Neural progenitor cell (in vitro differentiated cells): ENCODE measurements around the gene MISP3. TPM values are rescaled to one million over a fixed set of nuclear protein-coding genes. Genes with fewer than 3 reads are reported as not detected.
A peak's percentile ranks its signal among the peaks of the same experiment; 100 is the strongest.

Experiments
- DNase-seq: peaks from one replicate; pipeline ENCODE4 v3.0.0-alpha.2; 2016; ENCODE audit warnings: low spot score
- H2AFZ ChIP-seq: fragments of 200-600 bp; sonication (generic); replicated peaks from 2 replicates; pipeline ENCODE4 v1.6.1; 2016; ENCODE audit warnings: antibody characterized with exemption
- H3F3A ChIP-seq: fragments of 200-600 bp; sonication (generic); 2 replicates; pipeline ENCODE4 v1.6.1; 2016; ENCODE audit warnings: antibody characterized with exemption, low read depth
- H3K27ac ChIP-seq: fragments of 200-600 bp; sonication (generic); 2 replicates; pipeline ENCODE4 v1.5.1; 2016; ENCODE audit warnings: mild to moderate bottlenecking
- H3K27me3 ChIP-seq: fragments of 200-600 bp; sonication (generic); 2 replicates; pipeline ENCODE4 v1.6.1; 2016; ENCODE audit warnings: mild to moderate bottlenecking, moderate library complexity
- H3K36me3 ChIP-seq: fragments of 200-600 bp; sonication (generic); 2 replicates; pipeline ENCODE4 v1.5.1; 2016
- H3K4me1 ChIP-seq: fragments of 200-600 bp; sonication (generic); 2 replicates; pipeline ENCODE4 v1.6.1; 2016; ENCODE audit warnings: mixed run types
- H3K4me2 ChIP-seq: fragments of 200-600 bp; sonication (generic); 2 replicates; pipeline ENCODE4 v1.6.1; 2016
- H3K4me3 ChIP-seq: fragments of 200-600 bp; sonication (generic); 2 replicates; pipeline ENCODE4 v1.5.1; 2016
- H3K79me2 ChIP-seq: fragments of 200-600 bp; sonication (generic); 2 replicates; pipeline ENCODE4 v1.6.1; 2016; ENCODE audit warnings: low read depth
- H3K9ac ChIP-seq: fragments of 200-600 bp; sonication (generic); 2 replicates; pipeline ENCODE4 v1.6.1; 2016
- H3K9me3 ChIP-seq: fragments of 200-600 bp; sonication (generic); 2 replicates; pipeline ENCODE4 v1.5.1; 2016; ENCODE audit warnings: low read depth
- H4K20me1 ChIP-seq: fragments of 200-600 bp; sonication (generic); 2 replicates; pipeline ENCODE4 v1.6.1; 2016; ENCODE audit warnings: low read depth
- H3K27ac Mint-ChIP-seq: 3 replicates; pipeline ENCODE4 v1.8.0; 2021; ENCODE audit warnings: mixed read lengths
- H3K27me3 Mint-ChIP-seq: 2 replicates; pipeline ENCODE4 v1.8.0; 2022; ENCODE audit warnings: low read depth, mild to moderate bottlenecking, inconsistent platforms, moderate library complexity, mixed read lengths; ENCODE audit not compliant: insufficient read depth
- H3K36me3 Mint-ChIP-seq: 3 replicates; pipeline ENCODE4 v1.8.0; 2021; ENCODE audit warnings: mixed read lengths
- H3K4me1 Mint-ChIP-seq: 3 replicates; pipeline ENCODE4 v1.8.0; 2021; ENCODE audit warnings: mixed read lengths
- H3K4me3 Mint-ChIP-seq: 3 replicates; pipeline ENCODE4 v1.8.0; 2021; ENCODE audit warnings: mild to moderate bottlenecking, moderate library complexity, mixed read lengths
- H3K9me3 Mint-ChIP-seq: 3 replicates; pipeline ENCODE4 v1.8.0; 2020; ENCODE audit warnings: mixed read lengths
- EZH2 ChIP-seq: fragments of 200-600 bp; sonication (generic); IDR thresholded peaks from 2 replicates; pipeline ENCODE4 v1.6.1; 2017; ENCODE audit warnings: antibody characterized with exemption, mild to moderate bottlenecking, moderate library complexity
- EZH2phosphoT487 ChIP-seq: fragments of 200-600 bp; sonication (generic); IDR thresholded peaks from 2 replicates; pipeline ENCODE4 v1.6.1; 2017; ENCODE audit warnings: antibody characterized with exemption
- total RNA-seq: library from RNA; depleted of rRNA; stranded (reverse); fragments of >200 nt; gene quantifications from 2 replicates; pipeline ENCODE4 v1.2.3, GENCODE V29; 2015; ENCODE audit warnings: low replicate concordance
- TF ChIP-seq, protein P1 (sequence below): fragments of 200-600 bp; sonication (generic); IDR thresholded peaks from 2 replicates; pipeline ENCODE4 v1.5.1; 2017; ENCODE audit warnings: antibody characterized with exemption, mild to moderate bottlenecking

MISP3 gene
- total RNA-seq, 1 donor from 2014 or later: not detected

DNA sequence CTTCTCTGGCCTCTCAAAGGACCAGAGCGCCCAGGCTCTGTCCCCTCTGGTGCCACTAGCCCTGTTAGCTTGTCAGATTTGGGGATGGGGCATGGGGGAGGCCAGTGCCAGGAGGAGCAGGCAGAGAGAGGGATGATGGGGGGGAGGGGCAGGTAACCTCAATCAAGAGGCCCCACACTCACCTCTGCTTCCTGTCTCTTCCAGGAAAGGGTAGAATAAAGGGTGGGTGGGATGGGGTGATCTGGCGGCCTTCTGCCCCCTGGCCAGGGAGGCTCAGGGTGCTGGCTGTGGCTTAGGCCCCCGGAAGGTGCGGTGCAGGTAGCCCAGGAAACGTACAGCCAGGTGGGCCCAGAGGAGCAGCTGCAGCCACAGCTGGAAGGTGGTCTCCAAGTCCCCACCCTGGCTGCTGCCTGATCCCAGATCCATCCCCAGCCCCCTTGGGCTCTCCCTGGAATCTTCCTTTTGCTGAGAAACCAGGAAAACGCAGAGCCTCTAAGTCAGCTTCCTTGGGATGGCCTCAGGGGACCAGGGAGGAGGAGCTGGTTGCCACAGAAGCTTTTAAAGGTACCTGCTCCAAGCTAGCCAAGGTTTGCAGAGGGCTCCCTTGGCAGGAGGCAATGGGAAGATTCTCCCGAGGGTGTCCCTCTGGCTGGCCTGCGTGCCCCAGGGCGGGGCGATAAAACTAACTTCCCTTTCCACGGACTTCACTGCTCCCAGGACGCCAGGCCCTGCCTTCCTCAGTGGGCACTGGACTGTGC lies 39.6 kb downstream of the MISP3 start:
- Histone ChIP-seq H3K4me1 (peaks cover 26% of the 10 kb centered on the region), H3K4me2 (peak overlapping the region; percentile 35), H3K27ac (no peak overlapping the region), H3K36me3 (no peaks in the 10 kb centered on the region), H3K79me2 (peaks cover 19% of the 10 kb centered on the region), H2AFZ (no peak overlapping the region), H3K27me3 (no peaks in the 10 kb centered on the region), H3F3A (peaks cover 9% of the 10 kb centered on the region), H3K9me3 (no peaks in the 10 kb centered on the region), H3K4me3 (no peak overlapping the region), H4K20me1 (peaks cover 64% of the 10 kb centered on the region), H3K9ac (no peak overlapping the region)
- no peaks in the 10 kb centered on the region for H3K9me3 Mint-ChIP-seq
- no peaks in the 10 kb centered on the region for H3K36me3 Mint-ChIP-seq
- peak overlapping the region; percentile 64 for H3K4me3 Mint-ChIP-seq
- no peak for DNase-seq
- peak overlapping the region; percentile 79 for H3K27ac Mint-ChIP-seq
- H3K4me1 Mint-ChIP-seq: peaks cover 32% of the 10 kb centered on the region
- peaks cover 7% of the 10 kb centered on the region for H3K27me3 Mint-ChIP-seq
- TF ChIP-seq, protein P1, sequence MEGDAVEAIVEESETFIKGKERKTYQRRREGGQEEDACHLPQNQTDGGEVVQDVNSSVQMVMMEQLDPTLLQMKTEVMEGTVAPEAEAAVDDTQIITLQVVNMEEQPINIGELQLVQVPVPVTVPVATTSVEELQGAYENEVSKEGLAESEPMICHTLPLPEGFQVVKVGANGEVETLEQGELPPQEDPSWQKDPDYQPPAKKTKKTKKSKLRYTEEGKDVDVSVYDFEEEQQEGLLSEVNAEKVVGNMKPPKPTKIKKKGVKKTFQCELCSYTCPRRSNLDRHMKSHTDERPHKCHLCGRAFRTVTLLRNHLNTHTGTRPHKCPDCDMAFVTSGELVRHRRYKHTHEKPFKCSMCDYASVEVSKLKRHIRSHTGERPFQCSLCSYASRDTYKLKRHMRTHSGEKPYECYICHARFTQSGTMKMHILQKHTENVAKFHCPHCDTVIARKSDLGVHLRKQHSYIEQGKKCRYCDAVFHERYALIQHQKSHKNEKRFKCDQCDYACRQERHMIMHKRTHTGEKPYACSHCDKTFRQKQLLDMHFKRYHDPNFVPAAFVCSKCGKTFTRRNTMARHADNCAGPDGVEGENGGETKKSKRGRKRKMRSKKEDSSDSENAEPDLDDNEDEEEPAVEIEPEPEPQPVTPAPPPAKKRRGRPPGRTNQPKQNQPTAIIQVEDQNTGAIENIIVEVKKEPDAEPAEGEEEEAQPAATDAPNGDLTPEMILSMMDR: no peak
- no peak for TF ChIP-seq EZH2
- TF ChIP-seq EZH2phosphoT487: no peak

DNA sequence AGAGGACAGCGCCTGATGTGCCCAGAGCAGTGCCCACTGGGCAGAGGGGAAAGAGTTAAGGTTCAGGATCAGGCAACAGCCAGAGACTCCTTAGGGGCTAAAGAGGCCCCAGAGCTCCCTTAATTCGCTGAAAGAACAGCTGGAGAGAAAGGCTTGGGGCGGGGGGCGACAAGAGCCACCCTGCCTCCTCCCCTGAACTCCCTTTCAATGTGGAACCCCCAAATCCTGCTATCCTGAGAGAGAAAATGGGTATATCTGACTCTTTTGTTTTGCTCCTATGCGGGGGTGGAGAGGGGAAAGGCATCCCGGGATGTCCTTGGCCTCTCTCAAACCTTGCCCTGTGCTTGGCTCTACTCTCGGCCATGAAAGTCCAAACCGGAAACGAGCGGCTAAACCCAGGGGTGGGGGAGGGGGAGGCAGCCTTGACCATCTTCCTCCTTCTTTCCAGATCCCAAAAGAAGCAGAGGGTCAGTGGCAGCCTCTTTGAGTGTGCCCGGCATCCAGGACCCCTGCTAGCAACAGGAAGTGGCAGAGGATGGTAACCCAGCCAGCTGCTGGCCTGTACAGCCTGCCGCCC lies 40.3 kb downstream of the MISP3 start:
- TF ChIP-seq EZH2 (no peak), EZH2phosphoT487 (no peak)
- TF ChIP-seq, protein P1: no peak
- Histone ChIP-seq H3K27ac (no peak overlapping the region), H3K4me2 (peak overlapping the region; percentile 35), H3K36me3 (no peaks in the 10 kb centered on the region), H4K20me1 (peaks cover 62% of the 10 kb centered on the region), H3K9ac (no peak overlapping the region), H3K27me3 (no peaks in the 10 kb centered on the region), H3K4me3 (no peak overlapping the region), H3K79me2 (peaks cover 20% of the 10 kb centered on the region), H3F3A (peaks cover 9% of the 10 kb centered on the region), H2AFZ (no peak overlapping the region), H3K9me3 (no peaks in the 10 kb centered on the region), H3K4me1 (peaks cover 26% of the 10 kb centered on the region)
- Mint-ChIP-seq H3K4me1 (peaks cover 32% of the 10 kb centered on the region), H3K4me3 (peak overlapping the region; percentile 64), H3K27ac (peak overlapping the region; percentile 79), H3K9me3 (no peaks in the 10 kb centered on the region), H3K36me3 (no peaks in the 10 kb centered on the region), H3K27me3 (peaks cover 7% of the 10 kb centered on the region)
- no peak for DNase-seq

DNA sequence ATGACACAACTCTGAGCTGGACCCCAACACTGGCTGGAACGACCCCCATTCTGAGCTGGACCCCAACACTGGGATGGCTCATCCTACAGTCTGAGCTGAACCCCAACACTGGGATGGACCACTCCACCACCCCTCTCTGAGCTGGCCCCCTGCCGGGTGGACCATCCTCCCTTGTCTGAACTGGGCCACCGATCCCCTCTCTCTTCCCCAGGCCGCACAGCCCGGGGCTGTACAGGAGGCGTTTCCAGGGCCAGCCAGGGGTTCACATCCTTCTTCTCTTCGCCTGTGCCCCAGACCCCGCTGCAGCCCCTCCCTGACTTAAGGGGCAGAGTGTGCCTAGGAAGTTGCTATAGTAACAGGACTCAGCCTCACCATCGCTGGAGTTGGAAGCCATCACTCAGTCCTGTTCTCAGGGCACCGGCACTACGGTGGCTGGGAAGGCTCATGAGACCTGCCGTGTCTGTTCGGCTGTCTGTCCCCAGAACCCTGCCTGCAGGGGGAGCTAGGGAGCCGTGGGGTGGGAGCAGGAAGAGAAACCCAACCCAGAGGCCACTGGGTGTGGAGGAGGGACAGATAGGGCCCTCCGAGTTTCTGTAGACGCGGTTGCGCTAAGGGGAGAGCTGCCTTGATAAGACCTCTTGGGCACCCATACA lies 41.3 kb downstream of the MISP3 start:
- no peak overlapping the region for H3K4me3 Mint-ChIP-seq
- no peak for DNase-seq
- H3F3A ChIP-seq: peaks cover 16% of the 10 kb centered on the region
- peaks cover 7% of the 10 kb centered on the region for H3K27me3 Mint-ChIP-seq
- H3K36me3 ChIP-seq: no peaks in the 10 kb centered on the region
- no peaks in the 10 kb centered on the region for H3K27me3 ChIP-seq
- no peak overlapping the region for H3K4me3 ChIP-seq
- H3K9ac ChIP-seq: no peak overlapping the region
- no peak overlapping the region for H2AFZ ChIP-seq
- H3K79me2 ChIP-seq: peaks cover 20% of the 10 kb centered on the region
- H3K36me3 Mint-ChIP-seq: no peaks in the 10 kb centered on the region
- peaks cover 37% of the 10 kb centered on the region for H3K4me1 Mint-ChIP-seq
- no peaks in the 10 kb centered on the region for H3K9me3 ChIP-seq
- TF ChIP-seq, protein P1: peak; percentile 24
- no peak for TF ChIP-seq EZH2phosphoT487
- H3K4me2 ChIP-seq: no peak overlapping the region
- no peak overlapping the region for H3K27ac ChIP-seq
- H3K4me1 ChIP-seq: peaks cover 33% of the 10 kb centered on the region
- peaks cover 61% of the 10 kb centered on the region for H4K20me1 ChIP-seq
- H3K9me3 Mint-ChIP-seq: no peaks in the 10 kb centered on the region
- H3K27ac Mint-ChIP-seq: no peak overlapping the region
